SK-MEL-5 (cell line): ENCODE measurements around the gene QARS1. TPM values are rescaled to one million over a fixed set of nuclear protein-coding genes. Genes with fewer than 3 reads are reported as not detected.

ENCODE experiments used
- DNase-seq: peaks from one replicate; pipeline ENCODE4 v3.0.0-alpha.2; 2016; ENCODE audit warnings: low read depth, low spot score
- in situ Hi-C: cut with HindIII; loops from 2 replicates; pipeline ENCODE4 v1.10.0; 2016; ENCODE audit warnings: low sequenced_read_pairs, high pct_unique_total_duplicates, low pct_unique_long_range_greater_than_20kb
- small RNA-seq, 2 experiments: library from RNA; depleted of rRNA; stranded (forward); fragments of <200 nt; gene quantifications; one replicate each; pipeline ENCODE3, GENCODE V24; 2014
- total RNA-seq: library from RNA; depleted of rRNA; stranded (reverse); fragments of >200 nt; shearing (Covaris generic); gene quantifications from 2 replicates; pipeline ENCODE4 v1.2.3, GENCODE V29; 2014; rRNA removed

Gene QARS1
- total RNA-seq, 1 experiment from 2014 or later = 236 TPM

DNA sequence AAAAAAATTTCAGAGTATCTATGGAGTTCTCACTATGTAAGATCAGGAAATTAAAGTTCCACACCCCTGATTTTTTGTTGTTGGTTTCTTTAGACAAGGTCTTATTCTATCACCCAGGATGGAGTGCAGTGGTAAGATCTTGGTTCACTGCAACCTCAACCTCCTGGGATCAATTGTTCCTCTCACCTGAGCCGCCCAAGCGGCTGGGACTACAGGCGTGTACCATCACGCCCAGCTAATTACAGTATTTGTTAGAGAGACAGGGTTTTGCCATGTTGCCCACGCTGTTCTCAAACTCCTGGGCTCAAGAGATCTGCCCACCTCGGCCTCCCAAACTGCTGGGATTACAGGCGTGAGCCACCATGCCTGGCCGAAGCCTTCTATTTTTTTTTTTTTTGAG, 23.1 kb downstream of the QARS1 start:
- DNase-seq = no peak
- in situ Hi-C loops = no loop called here

DNA sequence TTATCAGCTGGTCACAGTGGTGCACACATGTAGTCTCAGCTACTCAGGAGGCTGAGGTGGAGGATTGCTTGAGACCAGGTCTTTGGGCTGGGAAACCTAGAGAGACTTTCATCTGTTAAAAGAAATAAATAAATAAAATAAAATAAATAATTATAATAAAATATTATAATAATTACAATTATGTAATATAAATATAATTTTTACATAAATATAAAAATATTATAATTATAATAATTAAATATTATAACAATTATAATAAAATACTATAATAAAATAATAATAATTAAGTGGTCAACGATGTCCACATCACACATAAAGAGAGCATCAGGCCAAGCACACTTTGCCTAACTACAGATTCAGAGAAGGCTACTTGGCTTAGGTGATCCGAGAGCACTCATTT, 25.3 kb downstream of the QARS1 start:
- in situ Hi-C loops = no loop called here
- no peak for DNase-seq

DNA sequence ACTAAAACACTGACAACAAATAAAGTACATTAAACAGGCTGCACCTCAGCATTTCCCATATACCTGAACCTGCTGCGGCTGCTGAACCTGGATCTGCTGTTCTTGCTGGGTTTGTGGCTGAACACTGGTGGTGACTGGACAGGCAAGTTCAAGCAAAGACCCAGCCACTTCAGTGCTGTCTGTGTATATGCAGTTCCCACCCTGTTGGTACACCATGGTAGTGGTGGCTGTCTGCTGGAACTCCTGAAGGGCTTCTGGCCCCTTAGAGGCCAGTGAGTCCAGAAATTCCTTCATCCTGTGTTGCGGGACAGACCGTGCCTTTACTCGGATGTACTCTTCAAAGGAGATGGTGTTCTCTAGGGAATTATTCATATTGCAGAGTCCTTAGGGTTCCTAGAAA, 27.9 kb downstream of the QARS1 start:
- in situ Hi-C loops = no loop called here
- DNase-seq = no peak

DNA sequence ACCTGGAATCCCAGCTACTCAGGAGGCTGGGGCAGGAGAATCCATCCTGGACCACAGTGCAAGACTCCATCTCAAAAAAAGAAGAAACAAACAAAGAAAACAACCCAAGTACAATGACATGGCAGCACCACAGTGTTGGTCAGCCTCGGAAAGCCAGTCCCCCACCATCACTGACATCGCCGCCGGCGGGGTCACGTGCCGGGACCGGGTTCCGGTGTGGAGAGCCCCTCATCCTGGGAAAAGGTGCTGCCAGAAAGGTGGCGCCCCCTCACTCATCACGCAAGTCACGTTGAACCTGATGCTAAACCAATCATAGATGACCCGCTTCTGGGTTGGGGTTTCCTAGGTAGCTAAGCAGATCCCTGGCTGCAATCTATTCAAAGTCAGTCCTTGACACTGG, 28.4 kb downstream of the QARS1 start:
- DNase-seq = no peak
- in situ Hi-C loops = no loop called here

DNA sequence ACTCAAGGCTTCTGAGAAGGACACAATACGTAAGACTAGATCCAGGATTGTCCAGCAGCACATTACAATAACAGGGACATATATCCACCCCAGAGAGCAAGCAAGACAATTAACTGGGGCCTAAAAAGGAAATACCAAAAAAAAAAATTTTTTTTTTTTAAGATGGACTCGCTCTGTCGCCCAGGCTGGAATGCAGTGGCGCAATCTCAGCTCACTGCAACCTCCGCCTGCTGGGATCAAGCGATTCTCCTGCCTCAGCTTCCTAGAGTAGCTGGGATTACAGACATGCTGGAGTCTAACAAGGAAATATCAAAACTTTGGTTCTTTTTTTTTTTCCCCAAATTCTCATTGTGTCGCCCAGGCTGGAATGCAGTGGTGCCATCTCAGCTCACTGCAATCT, 46.5 kb downstream of the QARS1 start:
- no peak for DNase-seq
- in situ Hi-C loops = no loop called here

DNA sequence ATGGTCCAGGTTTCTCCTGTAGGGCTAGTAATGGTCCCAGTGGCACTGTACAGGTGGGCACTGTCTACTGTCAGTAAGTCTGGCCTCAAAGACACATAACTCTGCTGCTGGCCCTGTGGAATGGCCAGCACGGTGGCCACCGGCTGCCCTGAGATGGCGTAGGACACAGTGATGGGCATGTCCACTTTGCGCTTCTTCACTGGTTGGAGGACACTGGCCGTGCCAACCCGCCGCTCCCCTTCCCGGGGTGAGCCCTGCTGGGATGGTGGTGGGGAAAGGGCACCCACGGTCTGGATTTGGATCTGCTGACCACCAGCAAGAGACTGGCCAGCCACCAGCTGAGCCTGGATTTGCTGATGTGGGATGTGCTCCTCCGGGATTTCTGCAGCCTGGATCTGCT, 47.3 kb downstream of the QARS1 start:
- in situ Hi-C loops = no loop called here
- DNase-seq = no peak

DNA sequence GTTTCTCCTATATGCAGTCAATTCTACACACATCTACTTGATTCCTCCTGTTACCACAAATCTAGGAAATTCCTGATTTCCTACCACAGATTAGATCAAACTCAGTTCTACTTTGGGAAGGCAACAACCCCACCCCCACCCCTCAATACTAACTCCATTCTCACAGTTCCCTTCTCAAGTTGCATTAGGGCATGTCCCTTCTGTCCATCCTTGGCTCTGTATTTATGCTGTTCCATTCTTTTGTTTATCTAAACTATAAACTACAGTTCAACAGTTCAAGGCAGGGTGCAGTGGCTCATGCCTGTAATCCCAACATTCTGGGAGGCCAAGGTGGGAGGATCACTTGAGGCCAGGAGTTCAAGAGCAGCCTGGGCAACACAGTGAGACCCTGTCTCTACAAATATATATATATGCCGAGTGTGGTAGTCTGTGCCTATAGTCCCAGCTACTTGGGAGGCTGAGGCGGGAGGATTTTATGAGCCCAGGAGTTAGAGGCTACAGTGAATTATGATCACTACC, 50.2 kb downstream of the QARS1 start:
- in situ Hi-C loops = no loop called here
- no peak for DNase-seq

DNA sequence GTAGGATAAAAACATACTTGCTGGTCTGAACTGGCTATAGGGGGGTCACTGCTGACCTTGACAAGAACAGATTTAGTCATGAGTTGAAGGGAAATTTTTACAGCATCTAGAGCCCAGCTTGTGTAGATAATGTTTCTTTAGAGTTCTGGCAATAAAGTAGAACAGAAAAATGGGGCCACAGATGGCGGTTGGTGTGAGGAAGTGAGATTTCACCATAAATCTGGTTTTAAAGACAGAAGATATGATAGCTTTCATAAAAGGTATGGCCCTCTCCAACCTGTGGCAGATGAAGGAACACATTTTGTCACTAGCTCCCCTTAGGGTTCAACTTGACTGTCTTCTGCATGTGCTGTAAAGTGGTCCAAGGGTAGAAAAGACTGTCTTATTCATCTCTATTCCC, 51.0 kb downstream of the QARS1 start:
- in situ Hi-C loops = no loop called here
- no peak for DNase-seq

Small RNA genes lying within 50 kb of the gene (small RNA-seq; reads per million reads assigned to genes)
- gene RN7SL182P = 0 reads per million in 2 experiments

Other genes starting within 250 kb of the QARS1 start
- 21.4 and 26.5 TPM in 2 replicates for gene SLC25A20, start 205.9 kb downstream of the QARS1 start, total RNA-seq
- 138 and 143 TPM in 2 replicates for gene ARIH2, start 185.9 kb downstream of the QARS1 start, total RNA-seq
- not detected in 2 replicates for gene P4HTM, start 114.5 kb downstream of the QARS1 start, total RNA-seq
- 25.7 and 27.3 TPM in 2 replicates for gene WDR6, start 97.4 kb downstream of the QARS1 start, total RNA-seq
- gene DALRD3, start 86.2 kb downstream of the QARS1 start, total RNA-seq = 35.6 and 41.5 TPM in 2 replicates
- 174 and 216 TPM in 2 replicates for gene NDUFAF3, start 82.6 kb downstream of the QARS1 start, total RNA-seq
- gene IMPDH2, start 75.4 kb downstream of the QARS1 start, total RNA-seq = 463 and 511 TPM in 2 replicates
- gene QRICH1, start 10.7 kb downstream of the QARS1 start, total RNA-seq = 58.0 and 75.3 TPM in 2 replicates
- gene USP19, start 16.1 kb upstream of the QARS1 start, total RNA-seq = 63.3 and 66.0 TPM in 2 replicates
- 43.6 and 45.1 TPM in 2 replicates for gene LAMB2, start 28.3 kb upstream of the QARS1 start, total RNA-seq
- gene CCDC71, start 61.6 kb upstream of the QARS1 start, total RNA-seq = 25.3 and 25.5 TPM in 2 replicates
- 12.2 and 15.8 TPM in 2 replicates for gene KLHDC8B, start 66.8 kb upstream of the QARS1 start, total RNA-seq
- gene C3orf62, start 172.5 kb upstream of the QARS1 start, total RNA-seq = 1.7 and 2.1 TPM in 2 replicates
- gene USP4, start 235.3 kb upstream of the QARS1 start, total RNA-seq = 11.8 and 12.4 TPM in 2 replicates